Measurements from ENCODE around the gene HDGFL3. TPM values are rescaled to one million over a fixed set of nuclear protein-coding genes. Genes with fewer than 3 reads are reported as not detected.

HDGFL3 gene
- polyA plus RNA-seq, 2 of the 4 experiments (the other 2 are of a cell fraction) = 47.4 to 91.2 TPM

- POLR2A ChIA-PET = interaction anchor here (1.1 kb wide), 1 partner anchor 16 kb away, joined by 3 read pairs; no protein-coding TSS in a partner anchor
- no peak overlapping the region for H3K27ac ChIP-seq
- CTCF ChIA-PET = interaction anchor here (1.1 to 1.2 kb wide), 3 partner anchors 9 to 123 kb away, joined by 3 to 4 read pairs (median 3); no protein-coding TSS in a partner anchor
- no peak for FAIRE-seq
- 82% methylated on average over 9 of the region's 9 CpGs for WGBS (ENCODE audit: missing lambda C conversion rate)
- no peak for ATAC-seq
- DNase-seq (ENCODE audit: low read depth in 1 of 2, low spot score in 1 of 2) = no peak
- no peaks in the 10 kb centered on the region for H3K4me1 ChIP-seq
- H3K9me3 ChIP-seq = no peaks in the 10 kb centered on the region
- no peak overlapping the region for H3K4me2 ChIP-seq
- no peak for TF ChIP-seq ZC3H11A (IDR thresholded peaks at IDR 0.05)
- no peak for TF ChIP-seq CHD4 (IDR thresholded peaks at IDR 0.05; ENCODE audit: borderline replicate concordance)
- no peak for TF ChIP-seq FOSL2 (IDR thresholded peaks at IDR 0.05)
- no peak for TF ChIP-seq FOSL2 (CRISPR knock-in tag; IDR thresholded peaks at IDR 0.05)
- no peak for TF ChIP-seq PHF8 (IDR thresholded peaks at IDR 0.05; ENCODE audit: borderline replicate concordance, low read depth)
- no peak for TF ChIP-seq BCL3 (IDR thresholded peaks at IDR 0.05)
- TF ChIP-seq BHLHE40 (IDR thresholded peaks at IDR 0.05; ENCODE audit: low read depth, low read length) = no peak
- no peak for TF ChIP-seq MAFK (IDR thresholded peaks at IDR 0.05; ENCODE audit: partially characterized antibody)
- TF ChIP-seq MAX (IDR thresholded peaks at IDR 0.05) = no peak
- no peak for TF ChIP-seq POLR2A (IDR thresholded peaks at IDR 0.05; ENCODE audit: low read length)
- no peak for TF ChIP-seq EHMT2 (IDR thresholded peaks at IDR 0.05; ENCODE audit: low read depth)
- no peak for TF ChIP-seq FOXS1 (CRISPR knock-in tag; IDR thresholded peaks at IDR 0.05)
- TF ChIP-seq JUNB (IDR thresholded peaks at IDR 0.05) = no peak
- no peak overlapping the region for H3K4me3 ChIP-seq
These were observed 87.5 kb downstream of the HDGFL3 start for GRCh38 chr15:83119968-83120581.

- peak; percentile 8 to 9; a peak in 2 of 6 replicates for ATAC-seq
- POLR2A ChIA-PET = no interaction called here
- WGBS (ENCODE audit: missing lambda C conversion rate) = 59% methylated on average over 4 of the region's 4 CpGs
These were observed 88.7 kb downstream of the HDGFL3 start for GRCh38 chr15:83118968-83119367.

More at GRCh38 chr15:83118968-83119367, 88.7 kb downstream of the HDGFL3 start:
- DNase-seq (ENCODE audit: low read depth in 1 of 2, low spot score in 1 of 2) (no peak), FAIRE-seq (no peak)
- CTCF ChIA-PET = interaction anchor here (0.6 kb wide), 1 partner anchor 306 kb away, joined by 3 read pairs; no protein-coding TSS in a partner anchor
- Histone ChIP-seq H3K4me3 (no peak overlapping the region), H3K4me1 (no peaks in the 10 kb centered on the region), H3K4me2 (no peak overlapping the region), H3K27ac (no peak overlapping the region), H3K9me3 (no peaks in the 10 kb centered on the region)
- TF ChIP-seq REST (IDR thresholded peaks at IDR 0.05) (no peak), MYC (IDR thresholded peaks at IDR 0.05; ENCODE audit: borderline replicate concordance, low read length) (no peak), FOSL2 (IDR thresholded peaks at IDR 0.05) (no peak), FOSL2 (CRISPR knock-in tag; IDR thresholded peaks at IDR 0.05) (no peak), HMGXB4 (CRISPR knock-in tag; IDR thresholded peaks at IDR 0.05; ENCODE audit: borderline replicate concordance) (no peak)
